Suprapubic skin (tissue), 3 donors: ENCODE results near the gene DCLRE1B.

ENCODE experiments used
- EP300 ChIP-seq: sonication (generic); formaldehyde crosslinking; IDR thresholded peaks from one replicate; pipeline ENCODE4 v1.6.1; 2017; ENCODE audit warnings: antibody characterized with exemption
- POLR2A ChIP-seq, 2 donors: fragments of 450-650 bp; IDR thresholded peaks; one replicate each; pipeline ENCODE4 v1.6.1; 2017; ENCODE audit warnings: antibody characterized with exemption in 2 of 2, mild to moderate bottlenecking in 2 of 2, moderate library complexity in 2 of 2
- TF ChIP-seq, protein P1 (sequence below), 2 donors: fragments of 200-600 bp in 1 of 2; fragments of 450-650 bp in 1 of 2; sonication (generic) in 1 of 2; IDR thresholded peaks; one replicate each; pipeline ENCODE4 v1.5.1; 2016 to 2019; ENCODE audit warnings: antibody characterized with exemption in 2 of 2, mild to moderate bottlenecking in 1 of 2, moderate library complexity in 1 of 2

DNA sequence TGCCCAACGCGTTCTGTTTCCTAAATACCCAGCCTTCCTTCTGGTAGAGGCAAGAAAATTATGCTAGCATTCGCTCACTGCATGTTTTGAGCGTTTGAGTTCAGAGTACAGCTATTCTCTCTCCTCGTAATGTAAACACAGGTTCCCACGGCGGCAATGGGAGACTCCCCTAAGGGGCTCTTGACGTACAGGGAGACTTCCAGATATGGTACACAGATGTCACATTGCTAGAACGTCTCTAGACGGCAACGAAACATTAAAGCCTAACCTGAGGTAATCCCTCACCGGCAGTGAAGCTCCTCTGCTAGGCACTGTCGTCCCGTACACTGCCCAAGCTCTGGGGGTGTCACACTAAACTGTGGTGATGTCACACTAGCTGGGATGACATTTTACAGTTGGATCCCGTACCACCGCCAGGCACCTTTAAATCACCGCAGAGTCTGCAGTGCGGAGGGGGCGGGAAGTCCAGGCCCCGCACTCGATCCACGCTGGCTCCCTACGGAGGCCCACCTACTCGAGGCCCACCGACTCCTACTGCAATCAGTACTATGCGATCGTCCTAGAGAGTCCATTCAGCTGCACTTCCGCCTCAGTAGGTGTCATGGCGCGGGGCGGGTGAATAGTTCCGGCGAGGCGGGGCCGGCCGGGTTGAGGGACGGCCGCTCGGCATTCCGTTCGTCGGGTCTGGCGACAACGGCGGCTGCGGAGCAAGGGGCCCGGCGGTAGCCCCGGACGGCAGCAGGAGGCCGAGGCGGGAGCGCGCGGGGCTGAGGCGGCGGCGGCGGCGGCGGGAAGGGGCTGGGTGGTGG is 24.0 kb downstream of the DCLRE1B start, which contains the start of gene HIPK1:
- TF ChIP-seq POLR2A (IDR thresholded peaks at IDR 0.05): peak; percentile 15 to 60
- TF ChIP-seq, protein P1, sequence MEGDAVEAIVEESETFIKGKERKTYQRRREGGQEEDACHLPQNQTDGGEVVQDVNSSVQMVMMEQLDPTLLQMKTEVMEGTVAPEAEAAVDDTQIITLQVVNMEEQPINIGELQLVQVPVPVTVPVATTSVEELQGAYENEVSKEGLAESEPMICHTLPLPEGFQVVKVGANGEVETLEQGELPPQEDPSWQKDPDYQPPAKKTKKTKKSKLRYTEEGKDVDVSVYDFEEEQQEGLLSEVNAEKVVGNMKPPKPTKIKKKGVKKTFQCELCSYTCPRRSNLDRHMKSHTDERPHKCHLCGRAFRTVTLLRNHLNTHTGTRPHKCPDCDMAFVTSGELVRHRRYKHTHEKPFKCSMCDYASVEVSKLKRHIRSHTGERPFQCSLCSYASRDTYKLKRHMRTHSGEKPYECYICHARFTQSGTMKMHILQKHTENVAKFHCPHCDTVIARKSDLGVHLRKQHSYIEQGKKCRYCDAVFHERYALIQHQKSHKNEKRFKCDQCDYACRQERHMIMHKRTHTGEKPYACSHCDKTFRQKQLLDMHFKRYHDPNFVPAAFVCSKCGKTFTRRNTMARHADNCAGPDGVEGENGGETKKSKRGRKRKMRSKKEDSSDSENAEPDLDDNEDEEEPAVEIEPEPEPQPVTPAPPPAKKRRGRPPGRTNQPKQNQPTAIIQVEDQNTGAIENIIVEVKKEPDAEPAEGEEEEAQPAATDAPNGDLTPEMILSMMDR (IDR thresholded peaks at IDR 0.05): no peak
- no peak for TF ChIP-seq EP300
